Measurements from ENCODE around the gene RGS6.

GRCh38 chr14:71891970-71892369, 40.3 kb upstream of the RGS6 start:
- TF ChIP-seq CTCF (IDR thresholded peaks at IDR 0.05; ENCODE audit: low read depth, low read length, poor library complexity, severe bottlenecking) = no peak
- TF ChIP-seq EZH2phosphoT487 (IDR thresholded peaks at IDR 0.05; ENCODE audit: borderline replicate concordance, low read length) = no peak

Data from DOHH2 (cell line).